HUDEP-2 (cell line): Measurements from ENCODE around the gene CTNNAL1.
A peak's percentile ranks its signal among the peaks of the same experiment; 100 is the strongest.
"Not testable (repeated sequence)": the region's sequence is repeated elsewhere in the genome, so short reads cannot be mapped to it uniquely, and the experiment has no call there.

Experiments
- DNase-seq, 76 experiments: peaks; one replicate each; lab custom pipeline; 2025; ENCODE audit not compliant: unreplicated experiment in 76 of 76; lab: John Stamatoyannopoulos, UW

CTNNAL1 gene

GRCh38 chr9:108934323-108934893 lies 78.9 kb downstream of the CTNNAL1 start, which contains the start of gene ABITRAM:
ABITRAM (plus strand) TSS chr9:108934400; CDS start chr9:108934487, 87 bp downstream.
- peak in 62 of 76 experiments; percentile 11 to 80 (median 64) for DNase-seq

GRCh38 chr9:108933718-108934322 lies 79.5 kb downstream of the CTNNAL1 start, which contains the start of gene ELP1:
ELP1 (minus strand) TSS chr9:108934124; CDS start chr9:108931146, 2,978 bp downstream.
- DNase-seq, result peak in 75 of 76 experiments; percentile 29 to 91 (median 84)

GRCh38 chr9:108933231-108933717 lies 80.0 kb downstream of the CTNNAL1 start:
- DNase-seq, result peak in 9 of 76 experiments; percentile 14 to 51 (median 31)

GRCh38 chr9:108928386-108928785 lies 84.9 kb downstream of the CTNNAL1 start:
- no peak for DNase-seq

- no peak for DNase-seq
Observed at GRCh38 chr9:108924466-108924865, 88.8 kb downstream of the CTNNAL1 start.

GRCh38 chr9:108921200-108921599 lies 92.1 kb downstream of the CTNNAL1 start:
- no peak for DNase-seq

- DNase-seq, result not testable (repeated sequence)
Observed at GRCh38 chr9:108920401-108920800, 92.9 kb downstream of the CTNNAL1 start.

- no peak for DNase-seq
Observed at GRCh38 chr9:108919517-108919916, 93.8 kb downstream of the CTNNAL1 start.

- DNase-seq, result no peak
Observed at GRCh38 chr9:108913391-108913790, 99.9 kb downstream of the CTNNAL1 start.

- no peak for DNase-seq
Observed at GRCh38 chr9:108911820-108912219, 101.5 kb downstream of the CTNNAL1 start.

- no peak for DNase-seq
Observed at GRCh38 chr9:108910914-108911313, 102.4 kb downstream of the CTNNAL1 start.

- no peak for DNase-seq
Observed at GRCh38 chr9:108910402-108910801, 102.9 kb downstream of the CTNNAL1 start.

- no peak for DNase-seq
Observed at GRCh38 chr9:108905494-108905893, 107.8 kb downstream of the CTNNAL1 start.

- DNase-seq, result no peak
Observed at GRCh38 chr9:108904161-108904560, 109.1 kb downstream of the CTNNAL1 start.

- DNase-seq, result peak in 1 of 76 experiments; percentile 11
Observed at GRCh38 chr9:108903420-108904103, 109.7 kb downstream of the CTNNAL1 start.

- DNase-seq, result no peak
Observed at GRCh38 chr9:108900176-108900575, 113.1 kb downstream of the CTNNAL1 start.

- DNase-seq, result not testable (repeated sequence)
Observed at GRCh38 chr9:108899023-108899695, 114.1 kb downstream of the CTNNAL1 start.

- DNase-seq, result no peak
Observed at GRCh38 chr9:108897324-108898096, 115.8 kb downstream of the CTNNAL1 start.

GRCh38 chr9:108894225-108894997 lies 118.9 kb downstream of the CTNNAL1 start:
- no peak for DNase-seq
